ENCODE data around the gene OR2W1. TPM values are rescaled to one million over a fixed set of nuclear protein-coding genes. Genes with fewer than 3 reads are reported as not detected.

Gene OR2W1
- total RNA-seq, 1 experiment from 2014 or later, result not detected

DNA sequence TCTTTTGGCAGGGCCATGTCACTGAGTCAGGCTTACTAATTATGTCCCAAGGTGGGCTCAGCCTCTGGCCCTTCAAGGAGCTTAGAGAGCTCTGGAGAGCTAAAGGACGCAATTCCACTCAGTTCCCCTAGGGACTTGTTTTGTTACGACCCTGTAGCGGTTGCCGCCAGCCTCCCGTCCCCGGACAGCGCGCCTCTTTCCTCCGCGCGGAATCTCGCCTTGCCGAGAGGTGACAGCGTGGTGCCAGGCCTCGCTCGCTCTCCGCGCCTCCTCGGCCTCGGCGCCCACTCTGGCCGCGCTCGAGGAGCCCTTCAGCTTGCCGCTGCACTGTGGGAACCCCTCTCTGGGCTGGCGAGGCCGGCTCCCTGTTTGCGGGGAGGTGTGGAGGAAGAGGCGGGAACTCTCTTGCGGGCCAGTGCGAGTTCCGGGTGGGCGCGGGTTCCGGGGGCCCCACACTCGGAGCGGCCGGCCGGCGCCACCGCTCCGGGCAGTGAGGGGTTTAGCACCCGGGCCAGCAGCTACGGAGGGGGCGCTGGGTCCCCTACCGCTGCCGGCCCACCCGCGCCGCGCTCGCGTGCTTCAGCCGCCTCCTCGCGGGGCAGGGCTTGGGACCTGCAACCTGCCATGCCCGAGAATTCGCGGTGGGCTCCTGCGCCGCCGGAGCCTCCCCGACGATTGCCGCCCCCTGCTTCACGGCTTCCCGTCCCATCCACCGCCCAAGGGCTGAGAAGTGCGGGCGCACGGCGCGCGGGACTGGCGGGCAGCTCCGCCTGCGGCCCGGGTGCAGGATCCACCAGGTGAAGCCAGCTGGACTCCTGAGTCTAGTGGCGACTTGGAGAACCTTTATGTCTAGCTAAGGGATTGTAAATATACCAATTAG is 30.0 kb downstream of the OR2W1 start:
- no peak for DNase-seq (ENCODE audit: low spot score)
- TF ChIP-seq, protein P1, sequence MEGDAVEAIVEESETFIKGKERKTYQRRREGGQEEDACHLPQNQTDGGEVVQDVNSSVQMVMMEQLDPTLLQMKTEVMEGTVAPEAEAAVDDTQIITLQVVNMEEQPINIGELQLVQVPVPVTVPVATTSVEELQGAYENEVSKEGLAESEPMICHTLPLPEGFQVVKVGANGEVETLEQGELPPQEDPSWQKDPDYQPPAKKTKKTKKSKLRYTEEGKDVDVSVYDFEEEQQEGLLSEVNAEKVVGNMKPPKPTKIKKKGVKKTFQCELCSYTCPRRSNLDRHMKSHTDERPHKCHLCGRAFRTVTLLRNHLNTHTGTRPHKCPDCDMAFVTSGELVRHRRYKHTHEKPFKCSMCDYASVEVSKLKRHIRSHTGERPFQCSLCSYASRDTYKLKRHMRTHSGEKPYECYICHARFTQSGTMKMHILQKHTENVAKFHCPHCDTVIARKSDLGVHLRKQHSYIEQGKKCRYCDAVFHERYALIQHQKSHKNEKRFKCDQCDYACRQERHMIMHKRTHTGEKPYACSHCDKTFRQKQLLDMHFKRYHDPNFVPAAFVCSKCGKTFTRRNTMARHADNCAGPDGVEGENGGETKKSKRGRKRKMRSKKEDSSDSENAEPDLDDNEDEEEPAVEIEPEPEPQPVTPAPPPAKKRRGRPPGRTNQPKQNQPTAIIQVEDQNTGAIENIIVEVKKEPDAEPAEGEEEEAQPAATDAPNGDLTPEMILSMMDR (conservative IDR thresholded peaks at IDR 0.05; ENCODE audit: low read depth, low read length), result no peak
- no peak for TF ChIP-seq EZH2 (IDR thresholded peaks at IDR 0.05; ENCODE audit: borderline replicate concordance, low read depth, low read length, poor library complexity, severe bottlenecking)
- no peaks in the 10 kb centered on the region for H3K9me3 ChIP-seq (ENCODE audit: low read depth, low read length, poor library complexity, severe bottlenecking)
- peaks cover 8% of the 10 kb centered on the region for H3K27me3 ChIP-seq (replicated peaks; ENCODE audit: insufficient read depth, low read depth, low read length, poor library complexity)
- H3K4me1 ChIP-seq (ENCODE audit: insufficient read depth, low read length, poor library complexity, severe bottlenecking), result no peaks in the 10 kb centered on the region
- ChIA-PET POLR2A (ENCODE audit: low non-redundant PET) (no interaction called here), CTCF (no interaction called here)
- no peak overlapping the region for H3K4me3 ChIP-seq (ENCODE audit: low read depth, low read length, poor library complexity, severe bottlenecking)
- H3K27ac ChIP-seq (ENCODE audit: low read depth, low read length, poor library complexity, severe bottlenecking), result no peak overlapping the region
- intact Hi-C loops (cut with micrococcal nuclease; ENCODE audit: unreplicated experiment), result loop anchor here (10.0 kb wide), 1 partner anchor 570 kb away; the partner anchor contains the start of gene OR2H2
- H3K36me3 ChIP-seq (ENCODE audit: insufficient read depth, low read length, poor library complexity, severe bottlenecking), result no peaks in the 10 kb centered on the region
- BruUV-seq (replicated peaks), result no TSS peak

DNA sequence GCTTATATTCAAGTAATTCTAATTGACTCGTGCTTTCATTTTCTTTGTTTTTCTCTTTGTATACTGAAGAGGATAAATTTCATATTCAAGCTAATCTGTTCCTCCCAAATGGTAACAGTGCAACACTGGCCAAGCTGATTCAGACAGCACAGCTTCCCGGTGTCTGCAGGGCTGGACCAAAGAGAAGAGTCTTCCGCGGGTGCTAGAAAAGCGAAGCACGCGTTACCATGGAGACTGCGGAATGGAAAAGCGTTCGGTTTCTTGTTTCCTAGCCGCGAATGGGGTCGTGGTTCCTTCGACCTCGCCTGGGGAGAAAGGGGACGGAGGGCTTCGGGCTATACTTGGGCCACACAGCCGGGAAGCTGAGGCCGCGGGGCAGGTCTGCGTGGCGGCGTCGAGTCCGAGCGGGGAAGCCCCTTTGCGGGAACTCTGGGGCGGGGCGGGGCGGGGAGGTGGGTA is 33.7 kb downstream of the OR2W1 start:
- H3K4me3 ChIP-seq (ENCODE audit: low read depth, low read length, poor library complexity, severe bottlenecking), result peak overlapping the region; percentile 48
- BruUV-seq (replicated peaks), result no TSS peak
- intact Hi-C loops (cut with micrococcal nuclease; ENCODE audit: unreplicated experiment), result loop anchor here (10.0 kb wide), 1 partner anchor 573 kb away; the partner anchor contains the start of gene OR2H2
- TF ChIP-seq, protein P1 (conservative IDR thresholded peaks at IDR 0.05; ENCODE audit: low read depth, low read length), result no peak
- H3K27me3 ChIP-seq (replicated peaks; ENCODE audit: insufficient read depth, low read depth, low read length, poor library complexity), result peaks cover 23% of the 10 kb centered on the region
- no peaks in the 10 kb centered on the region for H3K9me3 ChIP-seq (ENCODE audit: low read depth, low read length, poor library complexity, severe bottlenecking)
- H3K4me1 ChIP-seq (ENCODE audit: insufficient read depth, low read length, poor library complexity, severe bottlenecking), result no peaks in the 10 kb centered on the region
- peak; percentile 70 for DNase-seq (ENCODE audit: low spot score)
- POLR2A ChIA-PET (ENCODE audit: low non-redundant PET), result no interaction called here
- CTCF ChIA-PET, result no interaction called here
- no peaks in the 10 kb centered on the region for H3K36me3 ChIP-seq (ENCODE audit: insufficient read depth, low read length, poor library complexity, severe bottlenecking)
- H3K27ac ChIP-seq (ENCODE audit: low read depth, low read length, poor library complexity, severe bottlenecking), result no peak overlapping the region

DNA sequence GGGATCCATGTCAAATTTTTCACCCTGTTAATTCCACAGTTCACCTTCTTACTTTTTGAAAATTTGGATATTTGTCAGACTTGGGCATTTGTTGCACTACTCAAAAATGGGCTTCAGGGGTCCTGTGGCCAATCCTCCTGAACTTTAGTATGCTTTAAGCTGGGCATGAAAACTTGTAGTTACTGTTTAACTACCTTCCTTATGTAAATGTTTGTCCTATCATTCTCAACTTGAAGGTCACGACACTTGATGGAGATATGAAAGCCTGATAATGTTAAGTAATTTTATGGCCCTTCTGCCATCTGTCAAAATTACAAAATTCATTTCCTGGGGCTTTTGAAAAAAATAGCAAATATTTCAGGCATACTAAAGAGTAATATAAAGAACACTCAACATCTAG is 35.6 kb downstream of the OR2W1 start:
- no peaks in the 10 kb centered on the region for H3K36me3 ChIP-seq (ENCODE audit: insufficient read depth, low read length, poor library complexity, severe bottlenecking)
- TF ChIP-seq, protein P1 (conservative IDR thresholded peaks at IDR 0.05; ENCODE audit: low read depth, low read length), result no peak
- TF ChIP-seq EZH2 (IDR thresholded peaks at IDR 0.05; ENCODE audit: borderline replicate concordance, low read depth, low read length, poor library complexity, severe bottlenecking), result no peak
- ChIA-PET CTCF (no interaction called here), POLR2A (ENCODE audit: low non-redundant PET) (no interaction called here)
- intact Hi-C loops (cut with micrococcal nuclease; ENCODE audit: unreplicated experiment), result no loop called here
- H3K4me3 ChIP-seq (ENCODE audit: low read depth, low read length, poor library complexity, severe bottlenecking), result no peak overlapping the region
- no peak for DNase-seq (ENCODE audit: low spot score)
- H3K9me3 ChIP-seq (ENCODE audit: low read depth, low read length, poor library complexity, severe bottlenecking), result no peaks in the 10 kb centered on the region
- H3K27ac ChIP-seq (ENCODE audit: low read depth, low read length, poor library complexity, severe bottlenecking), result no peak overlapping the region
- H3K4me1 ChIP-seq (ENCODE audit: insufficient read depth, low read length, poor library complexity, severe bottlenecking), result no peaks in the 10 kb centered on the region
- peaks cover 23% of the 10 kb centered on the region for H3K27me3 ChIP-seq (replicated peaks; ENCODE audit: insufficient read depth, low read depth, low read length, poor library complexity)
- no TSS peak for BruUV-seq (replicated peaks)

Measured in A673 (cell line).